Measurements from ENCODE around the gene TOMM70. TPM values are rescaled to one million over a fixed set of nuclear protein-coding genes. Genes with fewer than 3 reads are reported as not detected.

Gene TOMM70
- total and polyA plus RNA-seq, 10 donors: 10.6 to 37.2 (median 30.4) TPM

DNA sequence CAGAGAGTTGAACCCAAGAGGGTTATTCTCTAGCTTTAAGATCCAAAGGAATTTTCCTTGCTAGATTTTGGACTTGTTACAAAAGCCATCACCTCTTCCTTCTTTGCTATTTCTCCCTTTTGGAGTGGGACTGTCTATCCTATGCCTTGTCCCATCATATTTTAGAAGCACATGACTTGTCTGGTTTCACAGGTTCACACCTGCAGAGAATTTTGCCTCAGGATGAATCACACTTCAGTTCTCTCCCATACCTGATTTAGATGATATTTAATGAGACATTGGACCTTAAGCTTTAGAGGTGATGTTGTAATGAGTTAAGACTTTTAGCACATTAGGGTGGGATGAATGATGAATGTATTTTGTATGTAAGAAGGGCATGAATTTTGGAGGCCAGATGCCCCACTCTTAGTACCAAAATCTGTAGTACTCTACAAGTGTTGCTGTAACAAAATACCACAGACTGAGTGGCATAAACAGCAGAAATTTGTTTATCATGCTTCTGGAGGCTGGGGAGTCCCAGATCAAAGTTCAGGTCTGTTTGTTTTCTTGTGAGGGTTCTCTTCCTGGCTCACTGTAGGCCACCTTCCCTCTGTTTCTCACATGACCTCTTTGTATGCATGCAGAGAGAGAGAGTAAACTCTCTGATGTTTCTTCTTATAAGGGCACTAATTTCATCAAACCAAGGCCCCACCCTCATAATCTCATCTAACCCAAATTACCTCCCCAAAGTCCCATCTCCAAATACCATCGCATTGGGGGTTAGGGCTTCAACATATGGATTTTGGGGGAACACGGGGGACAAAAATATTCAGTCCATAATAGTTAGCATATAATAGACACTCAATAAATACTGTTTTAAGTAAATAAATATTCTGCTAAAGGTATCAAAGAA is 10.4 kb upstream of the TOMM70 start:
- peaks cover 0 to 16% (median 0%) of the 10 kb centered on the region in 6 donors for H3K36me3 ChIP-seq
- H3K4me1 ChIP-seq: no peaks in the 10 kb centered on the region
- DNase-seq: no peak
- no peak overlapping the region for H3K27ac ChIP-seq
- WGBS, 5 donors: 97 to 100% (median 99%) methylated on average over 2 of the region's 2 CpGs
- no peak overlapping the region for H3K4me3 ChIP-seq
- TF ChIP-seq, protein P1, sequence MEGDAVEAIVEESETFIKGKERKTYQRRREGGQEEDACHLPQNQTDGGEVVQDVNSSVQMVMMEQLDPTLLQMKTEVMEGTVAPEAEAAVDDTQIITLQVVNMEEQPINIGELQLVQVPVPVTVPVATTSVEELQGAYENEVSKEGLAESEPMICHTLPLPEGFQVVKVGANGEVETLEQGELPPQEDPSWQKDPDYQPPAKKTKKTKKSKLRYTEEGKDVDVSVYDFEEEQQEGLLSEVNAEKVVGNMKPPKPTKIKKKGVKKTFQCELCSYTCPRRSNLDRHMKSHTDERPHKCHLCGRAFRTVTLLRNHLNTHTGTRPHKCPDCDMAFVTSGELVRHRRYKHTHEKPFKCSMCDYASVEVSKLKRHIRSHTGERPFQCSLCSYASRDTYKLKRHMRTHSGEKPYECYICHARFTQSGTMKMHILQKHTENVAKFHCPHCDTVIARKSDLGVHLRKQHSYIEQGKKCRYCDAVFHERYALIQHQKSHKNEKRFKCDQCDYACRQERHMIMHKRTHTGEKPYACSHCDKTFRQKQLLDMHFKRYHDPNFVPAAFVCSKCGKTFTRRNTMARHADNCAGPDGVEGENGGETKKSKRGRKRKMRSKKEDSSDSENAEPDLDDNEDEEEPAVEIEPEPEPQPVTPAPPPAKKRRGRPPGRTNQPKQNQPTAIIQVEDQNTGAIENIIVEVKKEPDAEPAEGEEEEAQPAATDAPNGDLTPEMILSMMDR (IDR thresholded peaks at IDR 0.05 in 8 of 11, conservative IDR thresholded peaks at IDR 0.05 in 3 of 11): no peak
- TF ChIP-seq POLR2AphosphoS5 (IDR thresholded peaks at IDR 0.05): no peak
- TF ChIP-seq POLR2A (IDR thresholded peaks at IDR 0.05): no peak
- no peaks in the 10 kb centered on the region for H3K27me3 ChIP-seq (replicated peaks in 1 of 7)
- peaks cover 0 to 42% (median 28%) of the 10 kb centered on the region in 8 donors for H3K9me3 ChIP-seq
- intact Hi-C loops (cut with DNase I; ENCODE audit: low total_unique reads): no loop called here

DNA sequence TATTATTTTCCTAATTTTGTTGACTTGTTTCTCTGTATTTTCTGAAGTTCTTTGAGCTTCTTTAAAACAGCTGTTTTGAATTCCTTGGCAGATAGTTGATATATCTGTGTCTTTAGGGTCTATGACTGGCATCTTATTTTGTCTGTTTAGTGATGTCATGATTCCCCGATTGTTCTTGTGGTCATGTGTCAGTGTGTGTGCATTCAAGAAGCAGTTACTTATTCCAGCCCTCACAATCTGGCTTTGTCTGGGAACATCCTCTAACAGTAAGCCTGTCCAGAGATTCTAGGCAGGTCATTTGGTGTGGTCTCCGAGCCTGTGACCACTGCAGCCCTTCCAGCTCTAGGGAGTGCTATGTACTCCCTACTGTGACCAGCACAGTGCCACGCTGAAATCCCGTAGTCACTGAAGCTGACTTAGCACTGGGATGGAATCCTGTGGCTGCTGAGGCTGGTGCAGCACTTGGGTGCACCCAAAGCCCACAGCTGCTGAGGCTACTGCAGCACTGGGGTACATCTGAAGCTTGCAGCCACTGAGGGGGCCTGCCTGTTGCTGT is 7.2 kb upstream of the TOMM70 start:
- H3K4me1 ChIP-seq: peaks cover 0 to 13% (median 6%) of the 10 kb centered on the region in 6 donors
- DNase-seq: no peak
- WGBS, 5 donors: 85 to 98% (median 93%) methylated on average over 2 to 4 of the region's 4 CpGs
- peaks cover 0 to 42% (median 28%) of the 10 kb centered on the region in 8 donors for H3K9me3 ChIP-seq
- H3K4me3 ChIP-seq: no peak overlapping the region
- peaks cover 0 to 16% (median 0%) of the 10 kb centered on the region in 6 donors for H3K36me3 ChIP-seq
- TF ChIP-seq POLR2A (IDR thresholded peaks at IDR 0.05) (no peak), POLR2AphosphoS5 (IDR thresholded peaks at IDR 0.05) (no peak)
- TF ChIP-seq, protein P1 (IDR thresholded peaks at IDR 0.05 in 8 of 11, conservative IDR thresholded peaks at IDR 0.05 in 3 of 11): no peak
- H3K27ac ChIP-seq: no peak overlapping the region
- no peaks in the 10 kb centered on the region for H3K27me3 ChIP-seq (replicated peaks in 1 of 7)
- intact Hi-C loops (cut with DNase I; ENCODE audit: low total_unique reads): loop anchor here (10.0 kb wide), 1 partner anchor 87 kb away; the partner anchor contains the start of gene TMEM45A

DNA sequence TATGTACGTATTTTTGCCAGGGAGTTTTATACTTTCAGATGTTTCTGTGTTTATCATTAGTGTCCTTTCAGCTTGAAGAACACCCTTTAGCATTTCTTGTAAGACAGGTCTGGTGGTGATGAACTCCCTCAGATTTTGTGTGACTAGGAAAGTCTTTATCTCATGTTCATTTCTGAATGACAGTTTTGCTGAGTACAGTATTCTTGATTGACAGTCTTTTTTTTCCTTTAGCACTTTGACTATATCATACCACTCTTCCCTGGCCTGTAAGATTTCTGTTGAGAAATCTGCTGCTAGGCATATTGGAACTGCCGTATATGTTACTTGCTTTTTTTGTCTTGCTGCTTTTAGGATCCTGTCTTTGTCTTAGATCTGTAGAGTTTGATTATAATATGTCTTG is 6.3 kb upstream of the TOMM70 start:
- 62 to 97% (median 75%) methylated on average over 2 of the region's 2 CpGs for WGBS, 5 donors

More for the DNA sequence above, 6.3 kb upstream of the TOMM70 start:
- Histone ChIP-seq H3K4me1 (peaks cover 8 to 22% (median 15%) of the 10 kb centered on the region in 6 donors), H3K36me3 (peaks cover 0 to 16% (median 0%) of the 10 kb centered on the region in 6 donors), H3K4me3 (no peak overlapping the region), H3K27ac (no peak overlapping the region), H3K27me3 (replicated peaks in 1 of 7) (no peaks in the 10 kb centered on the region), H3K9me3 (peaks cover 0 to 40% (median 28%) of the 10 kb centered on the region in 8 donors)
- DNase-seq: no peak
- TF ChIP-seq, protein P1 (IDR thresholded peaks at IDR 0.05 in 8 of 11, conservative IDR thresholded peaks at IDR 0.05 in 3 of 11): no peak
- TF ChIP-seq POLR2A (IDR thresholded peaks at IDR 0.05) (no peak), POLR2AphosphoS5 (IDR thresholded peaks at IDR 0.05) (no peak)
- intact Hi-C loops (cut with DNase I; ENCODE audit: low total_unique reads): loop anchor here (10.0 kb wide), 1 partner anchor 88 kb away; the partner anchor contains the start of gene TMEM45A
